Superior temporal gyrus (tissue), 1 donor: ENCODE measurements around the gene OXER1.
A peak's percentile ranks its signal among the peaks of the same experiment; 100 is the strongest.

ENCODE experiments used
- DNase-seq: peaks from one replicate; pipeline ENCODE4 v3.0.0-alpha.2; 2016; ENCODE audit errors: extremely low spot score

Gene OXER1, protein sequence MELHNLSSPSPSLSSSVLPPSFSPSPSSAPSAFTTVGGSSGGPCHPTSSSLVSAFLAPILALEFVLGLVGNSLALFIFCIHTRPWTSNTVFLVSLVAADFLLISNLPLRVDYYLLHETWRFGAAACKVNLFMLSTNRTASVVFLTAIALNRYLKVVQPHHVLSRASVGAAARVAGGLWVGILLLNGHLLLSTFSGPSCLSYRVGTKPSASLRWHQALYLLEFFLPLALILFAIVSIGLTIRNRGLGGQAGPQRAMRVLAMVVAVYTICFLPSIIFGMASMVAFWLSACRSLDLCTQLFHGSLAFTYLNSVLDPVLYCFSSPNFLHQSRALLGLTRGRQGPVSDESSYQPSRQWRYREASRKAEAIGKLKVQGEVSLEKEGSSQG

DNA sequence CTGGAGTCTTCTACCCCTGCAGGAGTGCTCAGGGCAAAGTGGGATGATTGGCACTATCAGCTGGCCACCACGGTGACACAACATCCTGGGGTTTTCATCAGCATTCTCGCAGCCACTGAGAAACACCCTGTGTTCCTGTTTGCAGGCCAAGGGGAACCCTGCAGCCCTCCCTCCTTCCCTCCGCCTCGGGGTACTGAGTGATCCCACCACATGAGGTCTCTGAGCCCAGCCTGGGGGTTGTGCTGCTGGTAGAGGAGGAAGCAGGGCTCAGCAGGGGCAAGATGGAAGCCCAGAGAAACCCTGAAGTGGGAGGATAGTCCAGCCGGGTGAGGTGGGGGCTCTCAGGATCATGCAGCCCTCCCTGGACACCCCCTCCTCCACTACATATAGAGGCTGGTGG, at the start of gene OXER1:
TSS of gene OXER1 (minus strand) at position 40 of the 400 bp plus-strand sequence. CDS start 73 bp downstream, outside the sequence.
- DNase-seq: no peak

DNA sequence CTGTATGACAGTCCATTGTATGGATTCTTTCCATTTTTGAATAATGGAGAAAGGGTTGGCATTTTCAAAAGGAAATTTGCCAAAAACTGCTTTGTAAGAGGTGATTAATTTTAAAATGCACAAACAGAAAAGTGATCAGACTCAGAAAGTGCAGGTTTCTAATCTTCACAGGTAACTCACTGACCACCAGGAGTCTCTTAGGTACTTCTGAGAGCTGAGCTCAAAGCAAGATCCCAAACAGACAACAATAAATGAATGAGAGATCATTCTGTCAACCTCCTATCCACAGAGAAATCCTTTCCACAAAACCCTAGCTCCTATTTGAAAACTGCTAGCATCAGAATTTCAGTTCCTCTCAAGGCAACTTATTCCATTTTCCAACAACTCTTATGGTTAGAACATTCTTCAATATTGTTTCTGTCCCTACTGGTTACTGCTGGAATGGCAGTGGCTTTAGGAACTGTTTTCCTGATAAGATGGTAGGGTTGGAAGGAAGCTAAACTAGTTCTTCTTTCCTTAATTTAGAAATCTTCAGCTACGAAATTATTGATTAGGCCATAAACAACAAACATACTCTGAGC, 49.1 kb upstream of the OXER1 start:
- no peak for DNase-seq

DNA sequence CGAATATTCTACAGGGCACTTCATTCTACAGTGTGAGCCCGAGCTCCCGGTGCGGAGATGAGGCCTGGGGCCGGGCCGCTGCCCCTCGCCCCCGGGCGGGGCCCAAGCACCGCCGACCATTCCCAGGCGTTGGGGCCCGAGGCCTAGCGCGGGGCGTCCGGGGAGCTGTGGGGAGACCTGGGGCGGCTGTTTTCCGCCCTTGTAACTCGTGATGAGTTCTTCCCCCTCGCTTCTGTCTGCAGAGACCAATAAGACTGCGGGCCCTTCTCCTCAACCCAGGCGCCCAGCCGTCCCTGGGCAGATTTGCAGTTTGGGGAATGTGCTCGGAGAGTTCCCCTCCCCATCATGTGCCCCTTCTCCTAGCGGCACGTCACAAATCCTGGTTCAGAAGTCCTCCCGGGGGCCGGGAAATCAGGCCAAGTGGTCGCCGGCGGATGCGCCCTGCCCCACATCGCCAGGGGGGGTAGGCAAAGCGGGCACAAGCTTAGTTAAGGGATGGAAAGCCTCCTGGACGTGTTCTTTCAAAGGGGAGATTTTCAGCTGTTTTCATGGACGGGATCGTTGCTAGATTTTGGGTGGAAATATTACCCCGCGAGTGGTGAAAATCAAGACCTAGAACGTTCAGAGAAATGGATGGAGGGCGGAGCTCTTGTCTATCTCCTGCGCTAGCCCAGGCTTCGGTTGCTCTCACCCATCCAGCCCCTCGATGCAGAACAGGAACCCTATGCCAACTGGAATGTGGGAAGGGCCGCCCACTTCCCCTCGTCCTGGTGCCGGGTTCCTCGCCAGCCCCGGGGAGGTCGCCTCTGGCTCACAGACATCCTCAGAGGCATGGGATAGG, 47.3 kb upstream of the OXER1 start:
- DNase-seq: peak; percentile 67

DNA sequence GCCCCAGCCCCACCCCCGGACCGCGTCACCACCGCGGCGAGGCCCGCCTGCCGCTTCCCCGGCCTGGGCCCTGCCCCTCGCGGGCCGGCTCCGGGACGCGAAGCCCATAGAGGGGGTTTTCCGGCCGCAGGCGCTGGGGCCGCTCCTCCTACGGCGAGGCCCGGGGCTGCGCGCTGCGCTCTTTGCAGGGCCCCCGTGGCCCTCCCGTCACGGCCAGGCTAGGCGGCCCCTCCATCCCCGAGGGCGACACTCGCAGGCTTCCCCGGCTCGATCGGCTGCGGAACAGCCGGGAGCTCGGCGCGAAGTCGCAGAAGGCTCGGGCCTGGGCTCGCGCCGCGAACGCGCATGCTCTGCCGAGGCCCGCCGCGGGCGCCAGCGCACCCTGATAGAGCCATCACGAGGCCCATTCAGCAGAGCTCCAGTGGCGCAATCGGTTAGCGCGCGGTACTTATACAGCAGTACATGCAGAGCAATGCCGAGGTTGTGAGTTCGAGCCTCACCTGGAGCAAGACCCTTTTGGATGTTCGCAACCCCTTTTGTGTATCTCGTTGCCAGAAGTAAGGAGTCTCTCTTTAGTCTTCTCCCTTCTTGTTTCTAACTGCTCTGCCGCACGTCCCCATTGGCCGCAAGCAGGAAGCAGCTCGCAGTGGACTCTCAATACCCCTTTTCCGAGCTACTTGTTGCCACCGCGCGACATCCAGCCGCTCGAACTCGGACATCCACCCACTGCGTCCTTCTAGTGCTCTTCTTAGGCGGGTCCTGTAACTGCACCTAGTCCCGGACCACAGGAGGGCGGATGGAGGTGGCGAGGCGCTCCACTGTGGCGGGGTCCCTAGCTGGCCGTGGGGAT, 46.4 kb upstream of the OXER1 start:
- DNase-seq: peak; percentile 97

DNA sequence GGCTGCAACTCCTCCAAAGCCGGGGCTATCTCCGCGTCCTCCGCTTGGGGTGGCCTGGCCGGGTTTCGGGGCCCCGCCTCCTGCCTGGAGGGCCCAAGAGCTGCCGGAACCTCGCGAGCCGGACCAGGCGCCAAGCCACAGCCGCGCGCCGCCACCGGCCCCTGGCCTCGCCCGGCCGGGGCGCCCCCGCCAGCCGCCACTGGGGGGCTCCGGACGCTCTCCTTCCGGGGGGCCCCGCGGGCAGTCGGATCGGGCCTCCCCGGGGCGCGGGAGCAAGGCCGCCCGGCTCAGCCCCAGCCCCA, 45.8 kb upstream of the OXER1 start:
- no peak for DNase-seq

DNA sequence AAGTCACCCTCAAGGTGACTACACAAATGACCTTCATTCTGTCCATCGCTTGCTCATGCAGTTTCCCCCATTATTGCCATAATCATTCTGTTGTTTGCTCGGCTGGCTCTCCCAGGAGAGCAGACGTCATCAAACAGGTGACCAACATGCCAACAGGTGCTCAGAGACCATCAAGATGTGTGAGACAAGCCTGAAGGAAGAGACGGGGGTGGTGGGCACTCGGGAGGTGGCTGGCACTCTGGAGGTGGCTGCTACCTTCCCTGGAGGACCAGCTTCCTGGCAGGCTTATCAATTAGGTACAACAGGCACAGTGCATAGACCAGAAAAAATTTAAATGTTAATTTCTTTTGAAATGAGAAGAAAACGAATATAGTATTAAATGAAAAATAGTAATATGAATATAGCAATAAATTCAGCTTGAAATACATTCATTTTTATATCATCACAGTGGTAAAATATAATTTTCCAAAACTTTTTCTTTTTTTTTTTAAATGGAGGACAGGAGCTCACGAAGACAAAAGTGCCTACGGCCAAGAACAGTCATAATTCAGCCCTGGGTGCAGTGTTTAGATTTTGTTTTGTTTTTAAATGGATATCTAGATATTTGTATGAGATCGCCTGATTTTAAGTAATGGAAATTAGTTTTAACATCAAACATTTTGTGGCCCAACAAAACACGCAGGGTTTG, 45.3 kb upstream of the OXER1 start:
- peak; percentile 78 for DNase-seq

DNA sequence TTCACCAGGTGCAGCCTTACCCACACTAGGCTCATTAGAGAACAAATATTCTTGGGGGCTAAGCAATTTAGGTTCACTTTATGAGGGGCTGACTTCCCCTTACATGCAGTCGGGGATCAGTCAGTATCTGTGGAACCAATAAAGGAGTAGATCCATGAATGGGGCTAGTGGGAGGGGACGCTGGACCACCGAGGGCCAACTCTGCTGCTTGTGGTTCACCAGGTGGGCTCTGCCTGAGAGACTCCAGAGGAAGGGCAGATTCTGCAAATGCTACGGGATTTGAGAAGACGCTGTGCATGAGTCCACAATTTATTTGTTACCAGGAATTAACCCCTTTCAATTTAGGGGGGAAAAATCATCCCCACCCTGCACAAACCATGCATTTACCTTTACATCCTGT, 44.4 kb upstream of the OXER1 start:
- no peak for DNase-seq

DNA sequence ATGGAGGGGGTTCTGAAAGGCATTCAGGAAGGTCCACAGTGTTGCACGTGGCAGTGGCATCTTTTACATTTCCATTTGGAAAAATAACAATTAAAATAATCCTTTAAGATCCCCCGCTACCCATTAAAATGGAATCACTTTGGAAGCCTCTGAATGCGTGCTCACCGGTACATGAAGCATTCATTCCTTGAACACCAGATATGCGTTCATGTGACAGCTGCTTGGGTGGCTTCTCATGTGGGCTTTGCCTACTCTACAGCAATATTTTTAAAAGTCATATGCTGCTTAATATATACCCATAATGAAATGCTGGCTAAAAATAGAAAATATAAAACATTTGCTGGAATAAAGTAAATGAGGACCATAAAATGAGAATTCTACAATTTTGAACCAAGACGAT, 42.9 kb upstream of the OXER1 start:
- no peak for DNase-seq

DNA sequence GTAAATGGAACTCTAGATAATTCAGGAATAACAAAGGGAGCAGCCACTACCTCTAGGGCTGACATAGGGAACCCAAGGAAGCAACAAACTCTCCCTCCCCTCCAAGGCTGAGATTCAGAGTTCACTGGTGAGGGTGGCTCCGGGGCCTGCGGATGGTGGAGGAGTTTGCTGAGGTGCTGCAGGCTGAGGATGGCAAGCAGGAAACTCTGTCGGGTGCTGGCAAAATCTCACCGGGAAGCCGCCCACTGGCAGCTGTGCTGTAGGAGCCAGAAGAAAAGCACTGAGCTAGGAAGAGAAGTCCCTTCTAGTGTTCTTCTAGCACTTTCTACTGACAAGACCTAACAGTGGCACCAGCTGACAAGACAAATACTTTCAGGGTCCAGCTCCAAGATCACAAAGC, 41.0 kb upstream of the OXER1 start:
- no peak for DNase-seq

DNA sequence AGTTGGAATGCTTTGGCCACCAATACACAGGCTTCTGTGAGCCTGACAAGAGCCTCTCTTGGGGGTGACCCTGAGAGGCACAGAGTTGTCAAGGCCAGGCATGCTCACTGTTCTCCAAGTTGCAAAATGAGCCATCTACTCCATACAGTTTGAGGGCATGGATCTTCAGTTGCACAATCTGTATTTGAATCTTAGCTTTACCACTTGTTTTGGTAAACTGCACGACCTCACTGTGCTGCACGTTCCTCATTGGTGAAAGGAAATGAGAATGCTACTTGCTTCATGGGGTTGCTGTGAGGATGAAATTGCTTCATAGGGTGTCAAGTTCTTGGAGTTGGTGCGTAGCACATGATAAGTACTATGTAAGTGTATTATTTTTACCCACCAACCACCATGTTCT, 40.4 kb upstream of the OXER1 start:
- no peak for DNase-seq

DNA sequence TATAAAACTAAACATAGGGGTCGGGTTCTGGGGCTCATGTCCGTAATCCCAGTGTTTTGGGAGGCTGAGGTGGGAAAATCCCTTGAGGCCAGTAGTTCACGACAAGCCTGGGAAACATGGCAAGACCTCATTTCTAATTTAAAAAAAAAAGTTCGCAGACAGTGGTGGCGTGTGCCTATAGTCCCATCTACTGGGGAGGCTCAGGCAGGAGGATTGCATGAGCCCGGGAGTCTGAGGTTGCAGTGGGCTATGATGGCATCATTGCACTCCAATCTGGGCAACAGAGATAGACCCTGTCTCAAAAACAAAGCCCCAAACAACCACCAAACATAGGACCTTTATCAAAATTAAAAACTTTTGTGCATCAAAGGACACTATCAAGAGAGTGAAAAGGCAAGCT, 38.2 kb upstream of the OXER1 start:
- no peak for DNase-seq

DNA sequence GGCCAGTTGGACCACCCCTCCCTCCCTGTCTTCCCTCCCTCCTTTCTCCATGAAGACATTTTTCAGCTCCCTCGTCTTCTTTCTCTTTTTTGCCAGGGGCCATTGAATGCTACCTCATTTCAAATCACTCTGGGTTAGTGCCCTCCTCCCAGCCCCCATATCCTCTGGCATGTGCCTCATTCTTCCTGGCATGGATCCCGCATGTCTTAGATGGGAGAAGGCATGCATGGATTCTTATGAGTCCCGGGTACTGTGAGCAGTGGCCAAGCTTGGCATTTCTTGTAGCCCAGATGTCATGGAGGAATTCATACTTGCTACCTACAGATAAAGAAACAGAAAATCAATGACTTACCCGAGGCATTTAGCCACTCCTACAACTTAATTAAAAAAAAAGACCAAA, 37.4 kb upstream of the OXER1 start:
- no peak for DNase-seq

DNA sequence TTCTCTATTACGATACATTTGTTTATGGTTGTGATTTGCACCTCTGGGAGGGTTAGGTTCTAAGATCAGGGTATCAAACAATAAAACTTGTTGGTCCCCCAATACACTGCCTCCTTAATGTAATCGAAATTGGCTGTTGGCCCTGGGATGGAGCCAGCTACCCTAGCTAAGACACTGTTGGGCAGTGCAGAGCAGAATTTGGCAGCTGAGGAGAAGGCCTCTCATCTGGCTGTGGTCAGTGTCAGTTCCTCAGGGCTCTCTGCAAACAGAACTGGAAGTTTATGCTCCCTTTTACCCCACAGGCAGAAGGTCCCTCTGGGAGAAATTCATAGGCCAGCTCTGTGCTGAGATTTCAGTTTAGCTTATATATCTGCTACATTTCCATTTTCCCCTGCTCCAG, 37.0 kb upstream of the OXER1 start:
- no peak for DNase-seq

DNA sequence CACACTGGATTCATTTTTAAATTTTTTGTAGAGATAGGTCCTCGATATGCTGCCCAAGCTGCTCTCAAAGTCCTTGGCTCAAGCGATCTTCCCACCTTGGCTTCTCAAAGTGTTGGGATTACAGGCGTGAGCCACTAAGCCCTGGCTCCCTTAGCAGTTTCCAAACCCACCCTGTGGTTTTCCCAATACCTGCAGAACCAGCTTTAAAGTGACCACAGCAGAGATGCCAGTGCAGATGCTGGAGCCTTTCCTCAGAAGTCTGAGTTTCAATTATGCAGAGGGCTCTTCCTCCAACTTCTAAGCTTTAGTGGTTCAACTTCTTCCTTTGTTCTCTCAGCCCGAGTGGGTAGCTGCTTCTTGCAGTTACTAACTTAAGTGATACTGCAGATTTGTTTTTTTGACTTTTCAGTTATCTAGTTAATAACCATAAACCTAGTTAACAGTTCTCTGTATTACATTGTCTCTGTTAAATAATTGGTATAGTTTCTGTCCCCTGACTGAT, 36.6 kb upstream of the OXER1 start:
- no peak for DNase-seq

DNA sequence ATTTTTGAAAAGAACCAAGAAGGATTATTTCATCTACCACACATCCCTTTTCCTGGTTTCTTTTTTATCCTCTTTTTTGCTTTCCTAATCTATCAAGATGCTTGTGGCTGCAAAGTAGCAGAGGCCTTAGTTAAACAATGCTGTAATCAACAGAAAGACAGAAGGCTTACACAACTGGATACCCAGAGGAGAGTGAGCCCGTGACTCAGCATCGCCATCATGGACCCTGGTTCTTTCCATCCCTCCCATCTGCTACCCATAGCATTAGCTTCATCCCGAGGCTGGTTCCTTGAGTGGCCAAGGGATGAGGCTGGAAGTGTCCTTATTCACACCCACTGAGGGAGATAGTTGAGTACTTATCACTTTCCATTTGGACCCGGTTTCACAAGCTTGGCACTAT, 35.9 kb upstream of the OXER1 start:
- no peak for DNase-seq

DNA sequence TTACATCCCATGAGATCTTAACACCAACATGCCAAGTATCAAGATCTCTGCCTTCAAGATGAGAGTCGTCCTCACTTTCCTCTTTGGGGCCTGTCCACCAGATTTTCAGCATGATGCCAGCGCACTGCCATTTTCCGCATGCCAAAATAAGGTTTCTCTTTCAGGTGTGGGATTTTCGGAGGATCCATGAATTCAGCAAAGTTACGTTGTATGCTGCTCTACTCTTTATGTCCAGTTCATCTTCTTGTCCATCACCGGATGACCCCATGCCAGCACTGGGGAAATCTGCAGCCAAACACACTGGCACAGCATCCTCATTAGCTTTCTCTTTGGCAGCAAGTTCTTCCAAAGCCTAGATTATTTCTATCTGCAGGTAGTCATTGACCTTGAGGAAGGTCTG, 33.3 kb upstream of the OXER1 start:
- no peak for DNase-seq

DNA sequence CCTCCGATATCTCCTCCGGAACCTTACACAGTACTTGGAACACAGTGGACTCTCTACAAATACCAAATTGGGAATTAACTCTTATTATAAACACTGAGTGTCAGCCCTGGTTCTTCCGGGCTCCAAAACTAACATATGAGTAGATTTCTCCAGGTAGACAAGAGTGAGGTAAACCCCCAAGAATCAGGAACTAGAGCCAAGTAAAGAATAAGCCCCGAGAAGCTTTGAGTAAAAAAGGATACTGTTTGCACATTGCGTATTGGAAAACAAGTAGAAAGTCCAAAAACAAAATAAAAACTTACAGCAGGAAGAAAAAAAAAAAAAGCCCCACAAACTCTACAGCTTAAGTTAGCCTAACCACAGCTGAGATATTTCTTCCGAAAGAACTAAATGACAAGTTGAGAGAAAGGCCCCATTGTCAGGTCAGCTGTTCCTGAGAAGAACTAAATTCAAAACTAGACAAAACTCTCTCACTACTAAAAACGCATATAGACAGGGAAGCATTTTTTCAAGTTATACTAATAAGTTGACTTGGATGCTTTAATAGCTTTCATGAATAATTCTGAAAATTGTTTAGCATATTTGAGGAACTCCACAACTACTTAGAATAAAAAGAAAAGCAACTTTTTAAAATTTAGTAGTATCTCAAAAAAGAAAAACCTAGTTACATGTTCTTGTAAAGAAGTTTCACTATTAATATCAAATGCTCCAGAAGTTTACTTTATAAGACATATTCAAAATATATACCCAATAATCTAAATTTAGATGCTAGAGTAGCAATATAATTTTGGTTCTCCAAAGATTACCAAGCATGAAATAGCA, 32.7 kb upstream of the OXER1 start:
- DNase-seq: no peak

DNA sequence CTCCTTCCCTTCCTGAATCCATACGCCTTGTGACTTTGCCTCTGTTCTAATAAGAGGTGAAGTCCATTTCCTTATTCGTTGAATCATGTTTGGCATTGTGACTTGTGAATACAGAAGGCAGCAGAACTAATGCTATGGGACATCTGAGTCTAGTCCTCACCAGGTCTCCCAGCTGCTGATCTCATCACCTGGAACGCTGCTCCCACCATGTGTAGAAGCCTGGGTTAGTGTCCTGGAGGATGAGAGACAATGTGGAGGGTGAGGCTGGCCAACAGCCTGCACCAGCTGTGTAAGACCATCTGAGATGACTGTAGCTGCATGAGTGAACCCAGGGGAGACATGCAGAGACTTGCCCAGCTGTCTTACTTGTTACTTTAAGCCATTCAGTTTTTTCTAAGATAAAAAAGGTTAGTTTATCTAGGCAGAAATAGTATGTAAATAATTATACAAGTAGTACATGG, 31.9 kb upstream of the OXER1 start:
- no peak for DNase-seq

DNA sequence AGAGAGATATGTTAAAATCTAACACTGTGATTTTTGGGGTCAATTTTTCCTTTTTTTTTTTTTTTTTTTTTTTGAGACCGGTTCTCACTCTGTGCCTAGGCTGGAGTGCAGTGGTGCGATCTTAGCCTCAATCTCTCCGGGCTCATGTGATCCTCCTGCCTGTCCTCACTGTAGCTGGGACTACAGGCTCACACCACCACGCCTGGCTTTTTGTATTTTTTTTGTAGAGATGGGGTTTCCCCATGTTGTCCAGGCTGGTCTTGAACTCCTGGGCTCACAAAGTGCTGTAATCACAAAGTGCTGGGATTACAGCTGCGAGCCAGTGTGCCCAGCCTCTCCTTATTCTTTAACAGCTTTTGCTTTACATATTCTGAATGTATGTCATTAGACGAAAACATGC, 31.3 kb upstream of the OXER1 start:
- no peak for DNase-seq
